TTC549 (cell line): ENCODE data around the gene GNAO1.
"Not testable (repeated sequence)": the region's sequence is repeated elsewhere in the genome, so short reads cannot be mapped to it uniquely, and the experiment has no call there.

ENCODE experiments used
- FAIRE-seq: peaks from 2 replicates; lab custom pipeline; 2012; peaks lifted over from hg19 to GRCh38; lab: Jason Lieb, UNC

GNAO1 gene

GRCh38 chr16:56366945-56367344 lies 175.7 kb downstream of the GNAO1 start:
- FAIRE-seq: no peak

DNA sequence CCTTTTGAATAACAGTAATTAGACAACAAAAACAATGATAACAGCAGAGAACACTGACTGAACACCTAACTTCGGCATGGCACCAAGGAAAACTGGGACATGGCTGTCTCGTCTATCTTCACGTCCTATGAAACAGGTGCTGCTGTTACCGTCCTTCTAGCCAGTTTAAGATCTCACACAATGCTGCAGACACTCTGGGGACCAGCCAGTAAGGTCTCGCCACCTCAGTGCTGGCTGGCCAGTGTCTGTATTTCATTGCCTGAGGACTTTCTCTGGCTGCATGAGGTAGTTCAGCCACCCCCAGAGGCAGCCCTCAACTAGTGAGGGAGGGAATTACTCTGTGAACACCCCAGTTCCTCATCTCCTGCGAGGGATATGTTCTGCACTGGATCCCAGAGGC lies 176.5 kb downstream of the GNAO1 start:
- no peak for FAIRE-seq

GRCh38 chr16:56368545-56368944 lies 177.3 kb downstream of the GNAO1 start:
- no peak for FAIRE-seq

DNA sequence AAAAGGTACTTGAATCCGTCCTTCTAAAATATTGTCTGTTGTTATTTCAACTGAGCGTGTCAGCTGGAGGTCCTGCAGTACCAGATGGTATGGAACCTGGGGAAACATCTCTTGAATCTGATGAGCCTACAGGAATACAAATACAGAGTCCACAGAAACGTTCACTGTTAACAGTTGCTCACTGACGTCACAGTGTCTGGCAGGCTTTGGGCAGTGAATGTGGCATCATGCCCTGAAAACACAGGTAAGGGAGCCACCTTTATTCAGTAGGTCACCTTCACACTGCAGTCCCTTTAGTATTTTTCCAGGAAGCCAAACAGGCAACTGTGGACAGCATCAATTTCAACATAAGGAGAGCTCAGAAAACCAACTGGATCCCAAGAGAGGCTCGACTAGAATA lies 177.9 kb downstream of the GNAO1 start:
- FAIRE-seq: no peak

DNA sequence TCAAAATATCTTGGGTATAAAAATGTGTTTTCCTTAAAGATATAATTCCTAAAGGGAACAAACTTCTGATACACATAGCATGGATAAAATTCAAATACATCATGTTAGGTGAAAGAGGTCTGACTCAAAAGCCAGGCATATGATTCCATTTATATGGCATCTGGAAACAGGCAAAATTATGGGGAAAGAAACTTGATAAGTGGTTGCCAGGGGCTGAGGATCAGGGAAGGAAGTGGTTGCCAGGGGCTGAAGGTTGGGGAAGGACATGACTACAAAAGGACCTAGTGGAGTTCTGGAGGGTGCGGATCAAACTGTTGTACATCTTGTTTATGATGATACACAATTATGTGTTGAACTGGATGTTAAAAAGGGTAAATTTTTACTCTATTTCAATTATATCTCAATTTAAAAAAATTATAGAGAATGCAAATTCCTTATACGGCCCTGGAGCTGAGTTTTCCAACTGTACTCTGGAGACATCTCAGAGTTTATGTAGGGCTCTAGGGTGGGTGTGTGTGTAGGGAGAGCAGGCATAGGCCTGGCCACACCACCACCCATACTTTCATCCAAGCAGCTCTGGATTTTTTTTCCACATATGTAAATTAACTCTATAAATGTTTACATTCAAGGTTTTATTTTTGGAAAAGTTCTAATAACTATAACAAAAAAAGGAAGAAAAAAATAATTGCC lies 179.0 kb downstream of the GNAO1 start:
- no peak for FAIRE-seq

DNA sequence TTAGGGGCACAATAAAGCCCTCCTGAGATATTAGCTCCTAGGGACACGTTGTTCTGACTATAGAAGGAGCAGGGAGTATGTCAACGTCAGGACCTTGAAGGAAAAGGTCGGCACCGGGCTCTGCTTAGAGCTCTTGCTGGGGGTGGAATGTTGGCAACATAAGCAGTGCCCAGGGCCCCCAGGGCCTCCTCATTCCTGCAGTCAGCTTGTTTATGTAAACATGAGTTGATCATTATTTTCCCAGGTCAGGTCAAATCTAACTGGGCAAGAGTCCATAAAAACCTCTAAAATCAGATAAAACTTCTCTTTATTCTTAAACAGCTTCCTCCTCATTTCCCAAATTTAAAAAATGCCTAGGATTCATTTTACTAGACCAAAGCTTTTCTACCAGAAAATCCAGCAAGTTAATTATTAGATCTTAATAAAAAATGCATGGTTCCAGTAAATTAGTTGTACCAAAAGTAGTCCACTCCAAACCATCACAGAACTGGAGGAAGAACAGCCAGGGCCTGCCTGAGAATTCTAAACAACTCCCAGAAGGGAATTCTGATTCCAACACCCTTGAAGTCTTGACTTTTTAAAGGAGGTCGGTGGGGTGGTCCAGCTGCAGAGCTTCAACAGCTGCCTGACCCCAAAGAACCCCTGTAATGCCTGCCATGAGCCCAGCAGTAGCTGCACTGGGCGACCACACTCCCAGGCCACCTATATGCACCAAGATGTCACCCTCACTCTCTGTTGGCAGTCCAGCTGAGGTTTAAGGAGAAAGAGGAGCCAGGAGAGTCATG lies 179.8 kb downstream of the GNAO1 start:
- no peak for FAIRE-seq

- FAIRE-seq: no peak
Observed at GRCh38 chr16:56371660-56371937, 180.3 kb downstream of the GNAO1 start.

DNA sequence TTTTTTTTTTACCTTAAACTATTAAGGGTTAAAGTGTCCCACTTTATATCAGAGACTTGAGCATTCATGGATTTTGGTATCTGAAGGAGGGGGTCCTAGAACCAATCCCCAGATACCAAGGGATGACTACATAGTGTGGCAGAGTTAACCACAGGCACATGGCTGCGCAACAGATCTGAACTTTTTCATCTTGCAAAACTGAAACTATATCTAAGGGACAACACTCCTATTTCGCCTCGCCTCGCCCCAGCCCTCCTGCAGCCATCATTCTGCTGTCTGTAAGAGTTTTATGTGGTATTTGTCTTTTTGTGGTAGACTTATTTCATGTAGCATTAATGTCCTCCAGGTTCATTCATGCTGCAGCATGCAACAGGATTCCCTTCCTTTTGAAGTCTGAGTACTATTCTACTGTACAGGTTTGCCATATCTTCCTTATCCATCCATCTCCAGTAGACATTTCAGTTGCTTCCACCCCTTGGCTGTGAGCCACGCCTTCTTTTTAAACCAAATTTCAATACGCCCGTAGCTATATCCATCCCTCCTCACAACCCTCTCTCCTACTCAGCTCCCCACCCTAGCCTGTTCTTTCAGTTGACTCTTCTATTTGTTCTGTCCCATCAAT lies 180.8 kb downstream of the GNAO1 start:
- no peak for FAIRE-seq

DNA sequence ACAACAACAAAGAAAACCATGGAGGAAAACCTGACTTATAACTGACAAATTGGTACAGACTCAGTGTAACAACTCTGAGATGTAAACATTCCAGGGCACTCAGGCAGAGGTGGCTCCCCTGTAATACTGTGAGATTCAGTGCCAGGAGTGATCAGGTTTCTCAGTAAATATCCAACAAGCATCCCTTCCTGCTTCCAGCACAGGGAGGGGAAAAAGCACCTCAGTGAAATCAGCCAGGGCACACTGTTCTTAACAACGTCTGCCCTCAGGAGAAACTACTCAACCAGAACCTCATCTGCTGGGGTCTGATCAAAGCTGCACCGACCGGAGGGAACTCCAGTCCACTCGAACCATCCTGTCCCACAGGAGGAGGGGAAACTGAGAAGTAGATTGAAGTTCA lies 181.7 kb downstream of the GNAO1 start:
- FAIRE-seq: no peak

- FAIRE-seq: not testable (repeated sequence)
Observed at GRCh38 chr16:56375792-56376191, 184.5 kb downstream of the GNAO1 start.

GRCh38 chr16:56379044-56379443 lies 187.8 kb downstream of the GNAO1 start:
- not testable (repeated sequence) for FAIRE-seq

DNA sequence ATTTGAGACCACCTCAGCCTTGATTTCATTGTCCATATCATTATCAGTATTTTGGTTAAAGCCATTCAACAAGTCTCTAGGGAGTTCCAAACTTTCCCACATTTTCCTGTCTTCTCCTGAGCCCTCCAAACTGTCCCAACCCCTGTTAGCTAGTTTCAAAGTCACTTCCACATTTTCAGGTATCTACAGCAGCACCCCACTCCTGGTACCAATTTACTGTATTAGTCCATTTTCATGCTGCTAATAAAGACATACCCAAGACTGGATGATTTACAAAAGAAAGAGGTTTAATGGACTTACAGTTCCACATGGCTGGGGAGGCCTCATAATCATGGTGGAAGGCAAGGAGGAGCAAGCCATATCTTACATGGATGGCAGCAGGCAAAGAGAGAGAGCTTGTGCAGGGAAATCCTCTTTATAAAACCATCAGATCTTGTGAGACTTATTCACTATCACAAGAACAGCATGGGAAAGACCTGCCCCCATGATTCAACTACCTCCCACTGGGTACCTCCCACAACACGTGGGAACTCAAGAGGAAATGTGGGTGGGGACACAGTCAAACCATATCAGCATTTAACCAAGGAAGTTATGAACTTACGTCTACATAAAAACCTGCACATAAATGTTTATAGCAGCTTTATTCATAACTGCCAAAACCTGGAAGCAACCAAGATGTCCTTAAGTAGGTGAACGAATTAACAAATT lies 189.6 kb downstream of the GNAO1 start:
- not testable (repeated sequence) for FAIRE-seq

DNA sequence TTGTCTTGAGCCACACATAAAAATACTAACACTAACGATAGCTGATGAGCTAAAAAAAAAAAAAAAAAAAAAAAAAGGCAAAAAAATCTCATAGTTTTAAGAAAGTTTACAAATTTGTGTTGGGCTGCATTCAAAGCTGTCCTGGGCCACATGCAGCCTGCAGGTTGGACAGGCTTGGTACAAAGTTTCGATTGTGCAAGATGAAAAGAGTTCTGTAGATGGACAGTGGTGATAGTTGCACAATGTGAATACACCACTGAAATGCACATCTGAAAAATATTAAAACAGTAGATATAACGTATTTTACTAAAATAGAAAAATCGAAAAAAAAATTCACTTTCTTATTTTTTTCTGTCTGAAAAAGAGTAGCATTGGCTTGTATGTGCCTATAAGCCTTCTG lies 191.2 kb downstream of the GNAO1 start:
- no peak for FAIRE-seq

DNA sequence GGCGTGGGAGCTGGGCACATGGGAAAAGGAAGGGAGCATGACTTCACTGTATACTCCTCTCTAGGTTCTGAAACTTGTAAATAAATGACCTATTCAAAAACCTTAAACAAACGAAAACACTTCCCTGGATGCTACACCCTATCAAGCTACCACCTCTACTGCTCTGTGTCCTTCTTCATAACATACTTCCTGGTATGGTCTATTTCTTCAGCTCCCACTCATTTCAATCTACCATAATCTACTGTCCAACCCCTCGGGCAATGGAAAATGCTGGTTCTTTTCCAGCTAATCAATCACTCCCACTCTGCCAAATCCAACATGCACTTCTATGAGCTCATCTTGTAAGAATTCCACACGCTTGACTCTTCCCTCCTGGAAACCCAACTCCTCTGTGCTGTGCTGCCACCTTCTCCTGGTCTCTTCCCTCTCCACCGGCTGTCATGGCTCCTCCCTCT lies 191.6 kb downstream of the GNAO1 start:
- no peak for FAIRE-seq

DNA sequence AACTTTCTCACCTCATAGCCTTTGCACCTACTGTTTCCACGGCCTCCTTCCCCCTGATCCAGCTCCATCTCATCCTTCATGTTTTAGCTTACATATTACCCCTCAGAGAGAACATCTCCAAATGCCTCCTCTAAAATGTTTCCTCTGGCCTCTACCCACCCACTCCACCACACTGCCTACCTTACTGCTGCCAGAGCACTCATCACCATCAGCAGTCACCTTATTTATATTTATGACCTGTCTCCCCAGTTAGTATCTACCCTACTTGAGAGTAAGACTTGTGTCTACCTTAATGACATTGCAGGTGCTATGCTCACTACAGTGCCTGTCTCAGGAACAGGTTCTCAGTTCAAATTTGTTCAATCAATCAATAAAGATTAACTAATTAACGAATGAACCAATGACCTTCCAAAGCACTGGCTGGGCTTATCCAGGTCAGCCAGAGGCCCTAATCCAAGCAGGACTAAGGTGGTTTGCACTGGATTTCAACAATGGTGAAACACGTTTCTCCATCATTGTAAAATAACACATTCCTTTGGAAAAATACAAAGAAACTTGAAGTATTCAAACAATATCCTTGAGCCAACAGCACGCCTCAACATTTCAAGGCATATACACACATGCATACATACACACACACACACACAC lies 192.9 kb downstream of the GNAO1 start:
- FAIRE-seq: no peak

DNA sequence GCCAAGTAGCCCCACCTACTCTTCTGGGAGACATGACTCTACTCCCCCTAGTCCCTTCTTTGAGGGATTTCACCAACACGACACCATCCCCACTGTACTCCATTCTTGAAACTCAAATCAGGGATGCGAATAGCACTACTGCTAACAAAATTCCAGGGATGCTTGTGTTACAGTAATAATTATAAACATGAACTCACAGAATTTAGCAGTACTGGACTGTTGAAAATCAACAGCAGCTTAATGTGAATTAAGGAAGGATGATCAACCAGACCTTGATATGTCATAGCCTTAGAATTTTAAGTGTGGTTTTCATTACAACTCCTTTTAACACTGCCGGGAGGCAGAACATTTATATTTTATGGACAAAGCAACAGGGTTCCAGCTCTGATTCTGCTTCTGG lies 196.1 kb downstream of the GNAO1 start:
- no peak for FAIRE-seq

DNA sequence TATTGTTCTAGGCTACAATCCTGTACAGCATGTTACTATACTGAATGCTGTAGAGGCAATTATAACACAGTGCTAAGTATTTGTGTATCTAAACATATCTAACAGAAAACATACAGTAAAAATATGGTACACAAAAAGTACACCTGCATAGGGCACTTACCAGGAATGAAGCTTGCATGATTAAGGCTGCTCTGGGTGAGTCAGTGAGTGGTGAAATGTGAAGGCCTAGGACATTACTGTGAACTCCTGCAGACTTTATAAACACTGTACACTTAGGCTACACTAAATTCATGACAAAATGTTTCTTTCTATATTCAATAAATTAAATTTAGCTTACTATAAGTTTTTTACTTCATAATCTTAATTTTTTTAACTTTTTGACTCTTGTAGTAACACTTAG lies 196.9 kb downstream of the GNAO1 start:
- no peak for FAIRE-seq

- no peak for FAIRE-seq
Observed at GRCh38 chr16:56389554-56389953, 198.3 kb downstream of the GNAO1 start.

DNA sequence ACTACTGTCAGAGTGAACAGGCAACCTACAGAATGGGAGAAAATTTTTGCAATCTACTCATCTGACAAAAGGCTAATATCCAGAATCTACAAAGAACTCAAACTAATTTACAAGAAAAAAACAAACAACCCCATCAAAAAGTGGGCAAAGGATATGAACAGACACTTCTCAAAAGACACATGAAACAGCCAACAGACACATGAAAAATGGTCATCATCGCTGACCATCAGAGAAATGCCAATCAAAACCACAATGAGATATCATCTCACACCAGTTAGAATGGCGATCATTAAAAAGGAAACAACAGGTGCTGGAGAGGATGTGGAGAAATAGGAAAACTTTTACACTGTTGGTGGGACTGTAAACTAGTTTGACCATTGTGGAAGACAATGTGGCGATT lies 205.4 kb downstream of the GNAO1 start:
- not testable (repeated sequence) for FAIRE-seq

DNA sequence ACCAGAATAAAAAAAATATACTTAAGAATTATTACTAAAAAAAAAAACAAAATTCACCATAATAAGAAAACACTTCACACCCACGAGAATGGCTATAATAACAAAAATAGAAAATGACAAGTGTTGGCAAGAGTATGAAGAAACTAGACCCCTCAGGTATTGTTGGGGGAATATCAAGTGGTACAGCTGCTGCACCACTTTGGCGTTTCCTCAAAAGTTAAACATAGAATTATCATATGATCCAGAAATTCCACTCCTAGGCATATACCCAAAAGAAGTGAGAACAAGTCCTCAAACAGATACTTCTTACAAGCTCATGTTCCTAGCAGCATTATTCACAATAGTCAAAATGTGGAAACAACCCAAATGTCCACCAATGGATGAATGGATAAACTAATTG lies 207.8 kb downstream of the GNAO1 start:
- no peak for FAIRE-seq

- no peak for FAIRE-seq
Observed at GRCh38 chr16:56399486-56399885, 208.2 kb downstream of the GNAO1 start.

DNA sequence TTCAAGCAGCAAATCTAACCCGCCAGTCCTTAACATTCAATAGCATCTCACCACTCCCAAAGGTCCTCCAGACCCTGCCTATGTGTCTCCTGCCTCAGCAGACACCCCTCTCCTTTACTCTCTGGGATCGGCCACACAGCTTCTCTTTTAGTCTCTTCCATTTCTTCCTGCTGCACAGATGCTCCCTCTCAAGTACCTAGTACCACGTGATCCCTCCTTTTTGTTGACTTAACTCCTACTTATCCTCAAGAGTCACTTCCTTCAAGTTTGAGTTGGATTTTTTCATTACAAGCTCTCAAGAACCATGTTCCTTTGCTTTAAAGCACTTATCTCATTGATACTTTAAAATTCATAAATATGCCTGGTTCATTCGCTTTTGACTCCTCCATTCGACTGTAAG lies 209.2 kb downstream of the GNAO1 start:
- no peak for FAIRE-seq

DNA sequence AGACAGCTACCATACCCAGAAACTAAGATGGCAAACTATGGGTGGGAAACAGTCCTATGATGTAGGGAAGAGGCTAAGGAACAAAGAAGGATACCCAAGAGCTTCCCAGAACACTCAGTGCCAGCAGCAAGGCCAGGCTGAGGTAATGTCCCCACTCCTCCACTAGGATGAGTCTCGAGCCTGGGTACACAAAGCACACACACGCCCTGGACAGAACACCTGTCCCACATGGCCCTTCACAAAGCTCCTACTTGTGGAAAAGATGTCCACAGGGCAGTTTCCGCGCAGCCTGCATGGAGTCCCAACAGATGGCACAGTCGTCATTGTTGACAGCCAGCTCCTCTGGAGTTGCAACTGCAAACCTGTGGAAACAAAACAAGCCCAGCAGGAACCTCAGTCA lies 210.2 kb downstream of the GNAO1 start:
- FAIRE-seq: no peak
